A673 (cell line): Measurements from ENCODE around the gene NRXN3.
"Not testable (repeated sequence)": the region's sequence is repeated elsewhere in the genome, so short reads cannot be mapped to it uniquely, and the experiment has no call there.

Experiments used
- CTCF ChIP-seq: fragments of 300-800, 200-600 bp; sonication (generic); conservative IDR thresholded peaks from 2 replicates; pipeline ENCODE4 v1.5.1; 2017; ENCODE audit warnings: low read depth, mild to moderate bottlenecking, antibody characterized with exemption, low read length, moderate library complexity, mixed read lengths
- EZH2 ChIP-seq: fragments of 200-600 bp; sonication (generic); IDR thresholded peaks from 2 replicates; pipeline ENCODE4 v1.6.1; 2017; ENCODE audit warnings: borderline replicate concordance, low read depth, mild to moderate bottlenecking, mixed read lengths, antibody characterized with exemption, low read length; ENCODE audit not compliant: poor library complexity, severe bottlenecking

- not testable (repeated sequence) for TF ChIP-seq EZH2, CTCF
Observed at GRCh38 chr14:79110564-79110963, 940.4 kb downstream of the NRXN3 start.
